SK-N-MC (cell line): ENCODE data around the gene FIBCD1.
"Not testable (repeated sequence)": the region's sequence is repeated elsewhere in the genome, so short reads cannot be mapped to it uniquely, and the experiment has no call there.

ENCODE experiments used
- DNase-seq: peaks from one replicate; pipeline ENCODE4 v3.0.0-alpha.2; 2011; ENCODE audit warnings: low read depth, low spot score
- H3K27ac ChIP-seq: fragments of 200-600 bp; sonication (generic); 2 replicates; pipeline ENCODE4 v1.5.1; 2016; ENCODE audit warnings: mixed run types
- H3K36me3 ChIP-seq: fragments of 200-600 bp; sonication (generic); 2 replicates; pipeline ENCODE4 v1.6.1; 2017; ENCODE audit warnings: antibody characterized with exemption, low read length, mixed read lengths; ENCODE audit not compliant: insufficient read depth
- H3K4me3 ChIP-seq: fragments of 200-600 bp; sonication (generic); 2 replicates; pipeline ENCODE4 v1.5.1; 2016
- H3K9ac ChIP-seq: fragments of 200-600 bp; sonication (generic); 2 replicates; pipeline ENCODE4 v1.8.0; 2017; ENCODE audit warnings: mixed run types, mixed read lengths; ENCODE audit not compliant: insufficient read length
- H3K9me3 ChIP-seq: fragments of 200-600 bp; sonication (generic); 2 replicates; pipeline ENCODE4 v1.6.1; 2017; ENCODE audit warnings: low read depth, mild to moderate bottlenecking, antibody characterized with exemption, low read length, moderate library complexity, mixed read lengths
- EZH2 ChIP-seq: fragments of 200-600 bp; sonication (generic); IDR thresholded peaks from one replicate; pipeline ENCODE4 v1.6.1; 2017; ENCODE audit warnings: antibody characterized with exemption
- FOXP2 ChIP-seq: optimal IDR thresholded peaks from 2 replicates; pipeline ENCODE3; 2011; ENCODE audit warnings: mild to moderate bottlenecking, moderate library complexity; ENCODE audit not compliant: insufficient read depth; ENCODE audit errors: extremely low read length, control extremely low read depth
- POLR2AphosphoS5 ChIP-seq: IDR thresholded peaks from 2 replicates; pipeline ENCODE4 v1.6.1; 2012; ENCODE audit warnings: mild to moderate bottlenecking, low read depth, low read length, borderline replicate concordance

Gene FIBCD1

DNA sequence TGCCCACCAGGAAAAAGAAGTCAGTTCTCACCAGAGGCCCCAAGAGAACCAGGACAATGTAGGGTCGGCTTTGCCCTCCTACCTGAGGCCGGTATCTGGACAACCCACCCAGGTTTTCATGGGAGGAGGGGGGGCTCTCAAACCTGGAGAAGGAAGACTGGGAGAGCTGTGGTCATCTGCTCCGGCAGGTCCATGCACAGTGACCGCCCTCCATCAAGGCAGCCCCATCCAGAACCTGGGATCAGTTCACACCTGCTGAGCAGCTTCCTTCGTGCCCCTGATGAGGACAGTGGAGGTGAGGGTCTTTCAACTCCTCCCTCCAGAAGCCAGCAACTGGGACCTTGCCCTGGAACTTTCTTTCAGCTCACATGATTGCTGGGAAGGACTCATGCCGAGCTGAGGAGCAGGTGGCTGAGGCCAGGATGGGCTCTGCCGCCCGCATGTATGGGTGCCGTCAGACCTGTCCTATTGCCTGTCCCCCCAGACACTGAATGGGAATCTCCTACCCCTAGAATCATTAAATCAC is 20.8 kb upstream of the FIBCD1 start:
- Histone ChIP-seq H3K27ac (no peak overlapping the region), H3K36me3 (no peaks in the 10 kb centered on the region), H3K4me3 (no peak overlapping the region), H3K9me3 (no peaks in the 10 kb centered on the region), H3K9ac (no peak overlapping the region)
- DNase-seq, result no peak
- TF ChIP-seq EZH2, result no peak
- TF ChIP-seq FOXP2, result no peak
- TF ChIP-seq POLR2AphosphoS5, result no peak

DNA sequence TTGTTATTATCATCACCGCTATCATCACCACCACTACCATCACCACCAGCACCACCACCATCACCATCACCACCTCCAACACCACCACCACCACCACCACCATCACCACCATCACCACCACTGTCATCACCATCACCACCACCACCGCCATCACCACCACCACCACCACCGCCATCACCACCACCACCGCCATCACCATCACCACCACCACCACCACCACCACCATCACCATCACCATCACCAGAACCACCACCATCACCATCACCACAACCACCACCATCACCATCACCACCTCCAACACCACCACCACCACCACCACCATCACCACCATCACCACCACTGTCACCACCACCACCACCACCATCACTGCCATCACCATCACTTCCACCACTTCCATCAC is 19.5 kb upstream of the FIBCD1 start:
- H3K27ac ChIP-seq, H3K9ac ChIP-seq, H3K4me3 ChIP-seq, DNase-seq, H3K9me3 ChIP-seq, H3K36me3 ChIP-seq: not testable (repeated sequence)

DNA sequence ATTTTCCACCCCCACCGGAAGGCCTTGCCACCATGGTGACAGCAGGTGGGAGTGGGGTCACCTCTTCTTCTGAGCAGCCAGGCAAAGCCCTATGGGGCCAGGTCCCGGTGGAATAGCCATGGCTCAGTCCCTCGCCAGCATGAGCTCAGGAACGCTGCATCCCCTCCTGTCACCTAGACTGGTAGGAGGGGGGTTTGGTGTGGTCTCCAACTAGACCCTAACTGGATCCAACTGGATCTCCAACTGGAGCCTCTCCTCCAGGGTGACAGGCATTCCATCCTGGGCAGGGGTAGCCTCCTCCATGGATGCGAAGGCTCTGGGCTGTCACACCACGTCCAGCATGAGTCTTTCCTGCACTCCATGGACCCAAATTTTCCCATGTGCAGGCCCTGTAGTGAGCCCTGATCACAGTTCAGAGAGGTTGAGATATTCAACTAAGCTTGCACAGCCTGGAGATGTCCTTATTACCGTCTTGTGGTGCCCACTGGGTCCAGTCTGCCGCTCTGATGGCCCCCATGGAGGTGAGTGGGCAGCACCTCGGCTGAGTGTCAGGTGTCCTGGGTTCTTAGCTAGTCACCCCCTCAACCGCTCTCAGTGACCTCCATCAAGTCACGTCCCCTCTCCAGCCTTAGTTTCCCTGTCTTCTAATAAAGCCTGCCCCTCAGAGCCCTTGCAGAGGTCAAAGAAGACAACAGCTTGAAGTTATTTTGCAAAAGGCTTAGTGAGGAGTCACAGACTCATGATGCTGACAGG is 18.6 kb upstream of the FIBCD1 start:
- Histone ChIP-seq H3K9ac (no peak overlapping the region), H3K27ac (no peak overlapping the region), H3K36me3 (no peaks in the 10 kb centered on the region), H3K9me3 (no peaks in the 10 kb centered on the region), H3K4me3 (no peak overlapping the region)
- no peak for TF ChIP-seq POLR2AphosphoS5
- TF ChIP-seq EZH2, result no peak
- no peak for TF ChIP-seq FOXP2
- DNase-seq, result no peak

DNA sequence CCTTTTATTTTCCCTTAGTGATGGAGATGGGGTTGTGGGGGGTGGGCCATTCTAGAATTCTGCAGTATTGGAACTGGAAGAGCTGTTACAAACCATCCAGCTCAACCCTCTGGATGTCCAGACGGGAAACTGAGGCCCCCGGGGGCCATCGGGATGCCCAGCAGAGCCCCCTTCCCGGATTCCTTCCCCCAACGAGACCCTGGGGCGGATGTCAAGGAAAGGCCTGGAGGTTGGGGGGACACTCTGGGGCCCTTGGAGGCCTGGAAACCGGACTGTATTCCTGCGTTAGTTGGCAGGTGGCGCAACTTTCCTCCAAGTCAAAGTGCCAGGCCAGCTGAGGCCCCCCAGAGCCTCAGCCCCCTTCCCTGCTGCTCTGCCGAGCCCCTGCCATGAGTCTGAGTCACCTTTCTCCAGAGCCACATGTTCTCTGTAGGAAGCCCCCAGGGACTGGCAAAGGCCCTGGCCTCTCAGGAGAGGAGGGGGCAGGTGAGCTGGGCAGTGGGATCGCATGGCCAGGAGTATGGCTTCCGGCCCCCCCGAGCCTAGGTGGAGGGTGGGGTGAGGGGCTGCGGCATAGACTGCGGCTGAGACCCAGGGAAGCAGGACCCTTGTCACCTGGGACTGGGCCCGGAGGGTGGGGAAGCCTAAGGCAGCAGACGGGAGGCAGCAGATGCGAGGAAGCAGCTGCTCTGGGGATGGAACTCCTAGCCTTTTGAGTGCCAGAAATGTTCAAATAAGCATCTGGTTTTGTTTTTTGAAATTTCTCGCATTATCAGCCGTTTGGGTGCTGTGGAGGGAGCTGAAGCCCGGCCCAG is 17.8 kb upstream of the FIBCD1 start:
- no peak for DNase-seq
- Histone ChIP-seq H3K9ac (no peak overlapping the region), H3K27ac (no peak overlapping the region), H3K36me3 (no peaks in the 10 kb centered on the region), H3K4me3 (no peak overlapping the region), H3K9me3 (no peaks in the 10 kb centered on the region)
- TF ChIP-seq EZH2, result no peak
- TF ChIP-seq POLR2AphosphoS5, result no peak
- TF ChIP-seq FOXP2, result no peak

DNA sequence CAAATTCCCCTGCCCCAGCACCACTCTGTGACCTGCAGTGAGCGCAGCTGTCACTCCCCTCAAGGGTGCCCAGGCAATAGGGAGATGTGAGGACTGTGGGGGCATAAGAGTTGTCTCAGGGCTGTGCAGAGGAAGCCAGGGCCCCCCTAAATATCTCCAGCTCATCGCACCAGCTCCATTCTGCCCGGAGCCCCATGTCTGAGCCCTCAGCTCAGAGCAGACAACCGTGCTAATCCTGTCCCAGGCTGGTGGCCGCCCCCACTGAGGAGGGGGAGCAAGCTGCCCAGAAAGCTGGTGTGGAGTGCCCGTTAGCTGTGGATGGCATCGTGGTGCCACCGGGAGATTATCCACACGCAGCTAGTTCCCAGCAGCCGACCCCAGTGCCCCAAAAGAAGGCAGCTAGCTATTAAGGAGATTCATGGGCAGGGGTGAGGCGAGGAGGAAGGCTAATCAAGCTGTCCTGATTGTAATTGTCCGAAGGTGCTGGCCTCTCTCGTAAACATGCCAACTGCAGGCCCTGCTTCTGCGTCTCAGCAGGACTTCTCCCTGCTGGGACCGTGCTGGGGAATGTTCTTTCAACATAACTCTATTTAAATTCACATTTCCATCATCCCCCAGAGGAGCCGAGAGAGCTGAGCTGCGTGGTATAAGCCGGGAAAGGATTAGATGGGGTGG is 17.0 kb upstream of the FIBCD1 start:
- Histone ChIP-seq H3K4me3 (no peak overlapping the region), H3K27ac (no peak overlapping the region), H3K9me3 (no peaks in the 10 kb centered on the region), H3K36me3 (no peaks in the 10 kb centered on the region), H3K9ac (no peak overlapping the region)
- DNase-seq, result no peak
- TF ChIP-seq POLR2AphosphoS5 (no peak), EZH2 (no peak), FOXP2 (no peak)

DNA sequence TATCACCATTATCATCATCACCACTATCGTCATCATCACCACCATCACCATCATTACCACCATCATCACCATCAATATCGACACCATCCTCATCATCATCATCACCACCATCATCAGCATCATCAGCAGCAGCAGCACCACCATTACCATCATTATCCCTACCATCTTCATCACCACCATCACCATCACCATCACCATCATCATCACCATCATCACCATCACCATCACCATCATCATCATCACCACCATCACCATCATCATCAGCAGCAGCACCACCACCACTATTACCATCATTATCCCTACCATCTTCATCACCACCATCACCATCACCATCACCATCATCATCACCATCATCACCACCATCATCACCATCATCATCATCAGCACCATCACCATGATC is 15.9 kb upstream of the FIBCD1 start:
- not testable (repeated sequence) for H3K9ac ChIP-seq, H3K27ac ChIP-seq, H3K36me3 ChIP-seq, H3K9me3 ChIP-seq, DNase-seq, H3K4me3 ChIP-seq

DNA sequence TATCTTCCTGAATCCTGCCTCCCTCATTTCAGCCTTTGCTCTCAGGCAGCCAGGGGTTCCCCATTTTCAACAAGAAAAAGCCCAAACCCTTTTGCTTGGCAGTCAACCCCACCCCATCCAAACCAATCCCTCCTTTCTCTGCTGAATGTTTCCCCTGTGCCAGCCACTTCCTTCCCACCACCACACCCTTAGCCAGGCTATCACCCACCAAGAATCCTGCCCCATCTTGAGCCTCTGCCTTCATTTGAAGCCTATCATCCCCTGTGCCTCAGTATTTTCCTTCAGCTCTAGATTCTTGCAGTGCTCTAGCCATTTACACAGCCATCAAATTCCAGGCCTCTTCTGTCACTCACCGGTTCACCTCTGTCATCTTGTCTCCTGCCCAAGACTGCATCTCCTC is 15.3 kb upstream of the FIBCD1 start:
- TF ChIP-seq FOXP2, result no peak
- TF ChIP-seq EZH2, result no peak
- H3K9me3 ChIP-seq, result no peaks in the 10 kb centered on the region
- no peaks in the 10 kb centered on the region for H3K36me3 ChIP-seq
- H3K27ac ChIP-seq, result no peak overlapping the region
- H3K4me3 ChIP-seq, result no peak overlapping the region
- no peak for DNase-seq
- no peak overlapping the region for H3K9ac ChIP-seq

DNA sequence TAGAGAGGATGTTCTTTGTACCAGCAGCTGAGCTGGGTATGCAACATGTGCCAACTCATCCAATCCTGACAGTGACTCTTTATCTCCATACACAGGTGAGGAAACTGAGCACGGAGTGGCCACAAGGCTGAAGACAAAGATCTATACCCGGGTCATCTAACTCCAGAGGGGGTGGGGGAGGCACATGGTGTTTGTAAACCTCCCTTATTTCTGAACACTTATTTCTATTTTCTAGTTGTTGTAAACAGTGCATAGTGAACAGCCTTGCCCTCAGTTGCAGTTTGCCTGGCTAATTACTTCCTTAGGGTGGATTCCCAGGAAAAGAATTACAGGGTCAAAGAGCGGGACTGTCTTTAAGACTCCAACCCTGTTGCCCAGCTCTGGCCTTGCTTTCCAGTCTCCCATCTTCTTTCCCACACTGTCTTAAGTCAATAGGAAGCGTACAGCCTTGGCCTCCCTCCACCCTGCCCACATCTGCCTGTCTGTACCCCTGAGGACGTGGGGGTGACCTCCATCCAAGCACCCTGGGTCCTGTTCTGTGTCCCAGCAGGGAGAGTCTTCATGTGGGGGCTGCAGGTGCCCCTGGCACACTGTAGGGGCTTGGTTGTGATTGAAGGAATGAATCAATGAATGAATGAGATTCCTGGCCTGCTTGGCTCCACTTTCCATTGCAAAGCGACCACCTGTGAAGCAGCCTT is 13.2 kb upstream of the FIBCD1 start:
- no peak overlapping the region for H3K9ac ChIP-seq
- DNase-seq, result no peak
- TF ChIP-seq POLR2AphosphoS5 (no peak), FOXP2 (no peak), EZH2 (no peak)
- no peak overlapping the region for H3K27ac ChIP-seq
- no peaks in the 10 kb centered on the region for H3K36me3 ChIP-seq
- H3K9me3 ChIP-seq, result no peaks in the 10 kb centered on the region
- no peak overlapping the region for H3K4me3 ChIP-seq
